ENCODE measurements around the gene EML4. TPM values are rescaled to one million over a fixed set of nuclear protein-coding genes. Genes with fewer than 3 reads are reported as not detected.
"Not testable (repeated sequence)": the region's sequence is repeated elsewhere in the genome, so short reads cannot be mapped to it uniquely, and the experiment has no call there.

The EML4 gene
- total RNA-seq, 1 experiment from 2014 or later: 61.1 TPM

- DNase-seq: peak; percentile 43
- no peaks in the 10 kb centered on the region for H3K27me3 ChIP-seq (ENCODE audit: control insufficient read depth, insufficient read depth, low read length)
- H3K36me3 ChIP-seq (replicated peaks; ENCODE audit: control insufficient read depth, insufficient read depth, low read length): no peaks in the 10 kb centered on the region
- no peak overlapping the region for H3K4me3 ChIP-seq (ENCODE audit: insufficient read depth, low read depth, low read length)
Measured at GRCh38 chr2:42153944-42154581, 15.1 kb upstream of the EML4 start.

DNA sequence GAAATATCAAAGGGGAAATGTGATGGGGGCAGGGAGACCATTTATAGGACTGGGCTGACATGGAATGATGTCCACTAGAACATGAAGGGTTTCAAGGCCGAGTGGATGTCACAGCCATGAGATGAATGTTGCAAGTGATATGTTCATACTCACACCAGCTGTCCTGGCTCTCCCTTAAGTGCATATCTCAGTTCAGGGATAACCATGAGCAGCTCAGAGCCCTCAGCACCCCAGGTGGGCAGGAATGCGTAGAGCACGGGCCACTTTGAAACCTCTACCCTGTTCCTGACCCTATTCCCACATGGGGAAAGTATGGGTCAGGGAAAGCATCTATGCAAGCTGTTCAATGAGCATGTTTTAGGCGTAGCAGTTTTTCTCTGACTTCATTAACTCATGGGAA is 12.4 kb upstream of the EML4 start:
- no peaks in the 10 kb centered on the region for H3K36me3 ChIP-seq (replicated peaks; ENCODE audit: control insufficient read depth, insufficient read depth, low read length)
- DNase-seq: peak; percentile 56
- no peaks in the 10 kb centered on the region for H3K27me3 ChIP-seq (ENCODE audit: control insufficient read depth, insufficient read depth, low read length)
- no peak overlapping the region for H3K4me3 ChIP-seq (ENCODE audit: insufficient read depth, low read depth, low read length)

DNA sequence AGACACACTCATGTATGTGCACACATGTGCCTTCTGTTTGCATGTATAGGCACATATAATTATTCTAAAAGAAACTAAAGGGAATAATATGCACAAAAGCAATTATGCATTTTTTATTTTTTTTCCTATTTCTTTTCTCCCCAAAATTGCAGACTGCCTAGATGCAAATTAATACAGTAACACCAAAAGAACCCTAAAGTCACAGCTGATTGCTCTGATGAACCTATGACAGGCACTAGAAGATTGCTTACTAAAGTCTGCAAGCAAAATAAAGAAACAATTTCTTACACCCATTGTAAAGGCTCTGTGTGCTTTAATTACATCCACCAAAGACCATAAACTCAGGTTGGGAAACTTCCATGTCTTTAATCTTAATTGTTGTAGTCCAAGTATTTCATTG is 7.7 kb upstream of the EML4 start:
- DNase-seq: no peak
- H3K27me3 ChIP-seq (ENCODE audit: control insufficient read depth, insufficient read depth, low read length): no peaks in the 10 kb centered on the region; the same call in 1 of the 2 replicates
- H3K36me3 ChIP-seq (replicated peaks; ENCODE audit: control insufficient read depth, insufficient read depth, low read length): no peaks in the 10 kb centered on the region
- H3K4me3 ChIP-seq (ENCODE audit: insufficient read depth, low read depth, low read length): no peak overlapping the region

DNA sequence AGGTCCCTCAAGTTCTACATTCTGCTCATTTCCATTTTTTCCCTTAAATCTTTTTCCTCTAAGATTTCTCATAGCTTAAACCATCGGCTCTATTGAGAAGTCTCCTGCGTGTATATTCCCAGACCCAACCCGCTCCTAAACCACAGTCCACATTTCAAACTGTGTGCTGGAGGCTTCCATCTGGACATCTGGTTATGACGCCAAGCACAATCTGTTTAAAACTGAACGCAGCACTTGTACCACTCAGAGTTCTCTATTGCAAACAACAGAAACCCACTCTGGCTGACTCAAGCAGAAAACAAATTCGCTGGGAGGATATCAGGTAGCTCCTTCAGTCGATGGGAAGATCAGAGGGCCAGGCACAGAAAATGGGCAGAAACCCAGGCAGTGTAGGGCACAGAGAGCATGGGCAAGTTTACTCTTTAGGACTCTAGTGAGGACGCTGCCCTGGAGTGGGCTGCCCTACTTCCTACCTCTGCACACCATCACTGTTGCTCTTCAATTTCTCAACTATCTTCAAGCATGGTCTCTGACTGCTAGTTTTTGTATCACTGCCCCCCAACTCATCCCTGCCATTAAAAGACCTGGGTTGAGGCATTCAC is 5.6 kb upstream of the EML4 start:
- no peak overlapping the region for H3K4me3 ChIP-seq (ENCODE audit: insufficient read depth, low read depth, low read length)

DNA sequence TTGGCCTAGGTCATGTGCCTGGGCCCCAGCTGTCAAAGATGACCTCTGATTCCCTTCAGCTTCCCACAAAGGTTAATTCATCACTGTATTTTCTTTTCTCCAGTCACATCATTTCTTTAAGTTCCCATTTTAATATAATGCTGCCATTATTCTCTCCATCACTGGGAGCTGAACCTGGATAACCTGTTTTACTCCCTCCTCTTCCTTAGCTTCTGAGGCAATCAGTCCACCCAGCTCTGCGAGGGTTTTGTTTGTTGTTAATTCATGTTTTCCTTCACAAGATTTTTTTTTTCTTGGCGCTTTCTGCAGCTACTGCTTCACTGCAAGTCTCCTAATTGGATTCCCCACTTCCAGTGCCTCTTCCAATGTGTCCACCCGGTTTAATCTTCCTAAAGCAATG is 5.1 kb upstream of the EML4 start:
- H3K36me3 ChIP-seq (replicated peaks; ENCODE audit: control insufficient read depth, insufficient read depth, low read length): no peaks in the 10 kb centered on the region
- no peak for DNase-seq
- no peak overlapping the region for H3K4me3 ChIP-seq (ENCODE audit: insufficient read depth, low read depth, low read length)
- no peaks in the 10 kb centered on the region; the same call in 1 of the 2 replicates for H3K27me3 ChIP-seq (ENCODE audit: control insufficient read depth, insufficient read depth, low read length)

More for the DNA sequence above, 5.6 kb upstream of the EML4 start:
- Histone ChIP-seq H3K27me3 (ENCODE audit: control insufficient read depth, insufficient read depth, low read length) (no peaks in the 10 kb centered on the region; the same call in 1 of the 2 replicates), H3K36me3 (replicated peaks; ENCODE audit: control insufficient read depth, insufficient read depth, low read length) (no peaks in the 10 kb centered on the region)
- no peak for DNase-seq

DNA sequence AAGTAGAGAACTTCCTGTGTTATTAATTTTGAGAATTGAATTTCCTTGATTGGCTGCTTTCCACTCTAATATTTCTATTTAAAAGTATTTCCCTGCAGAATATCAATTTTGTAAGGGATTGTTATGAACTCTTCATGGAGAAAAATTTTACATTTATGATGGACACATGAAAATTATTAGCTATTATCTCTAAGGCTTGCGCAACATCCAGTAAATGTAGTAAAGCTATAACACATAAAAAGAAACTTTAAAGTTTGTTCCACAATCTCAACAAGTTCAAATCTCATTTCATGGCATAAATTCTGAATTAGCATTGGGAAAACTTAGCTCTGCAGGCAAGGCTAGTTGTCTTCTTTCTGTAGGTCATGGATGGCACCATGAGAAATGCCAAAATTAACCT is 4.2 kb upstream of the EML4 start:
- Histone ChIP-seq H3K36me3 (replicated peaks; ENCODE audit: control insufficient read depth, insufficient read depth, low read length) (no peaks in the 10 kb centered on the region), H3K27me3 (ENCODE audit: control insufficient read depth, insufficient read depth, low read length) (no peaks in the 10 kb centered on the region; the same call in 1 of the 2 replicates), H3K4me3 (ENCODE audit: insufficient read depth, low read depth, low read length) (no peak overlapping the region)
- no peak for DNase-seq

DNA sequence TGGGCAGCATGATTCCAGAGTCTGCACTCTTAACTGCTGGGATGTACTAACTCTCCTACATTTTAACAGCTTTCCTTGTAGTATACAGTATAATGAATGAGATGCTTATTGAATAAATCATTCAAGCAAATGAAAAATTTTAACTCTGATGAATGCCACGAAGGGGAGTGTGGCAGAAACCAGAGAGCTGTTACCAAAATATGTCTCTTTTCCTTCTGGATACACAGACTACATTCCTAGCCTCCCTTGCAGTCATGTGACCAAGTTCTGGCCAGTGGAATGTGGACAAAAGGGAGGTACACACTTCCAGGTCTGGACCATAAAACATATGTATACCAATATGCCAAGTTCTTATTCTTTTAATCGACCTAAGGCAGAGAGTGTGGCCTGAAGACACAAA is 1.7 kb upstream of the EML4 start:
- Histone ChIP-seq H3K27me3 (ENCODE audit: control insufficient read depth, insufficient read depth, low read length) (no peaks in the 10 kb centered on the region; the same call in 1 of the 2 replicates), H3K36me3 (replicated peaks; ENCODE audit: control insufficient read depth, insufficient read depth, low read length) (no peaks in the 10 kb centered on the region), H3K4me3 (ENCODE audit: insufficient read depth, low read depth, low read length) (no peak overlapping the region)
- DNase-seq: no peak

DNA sequence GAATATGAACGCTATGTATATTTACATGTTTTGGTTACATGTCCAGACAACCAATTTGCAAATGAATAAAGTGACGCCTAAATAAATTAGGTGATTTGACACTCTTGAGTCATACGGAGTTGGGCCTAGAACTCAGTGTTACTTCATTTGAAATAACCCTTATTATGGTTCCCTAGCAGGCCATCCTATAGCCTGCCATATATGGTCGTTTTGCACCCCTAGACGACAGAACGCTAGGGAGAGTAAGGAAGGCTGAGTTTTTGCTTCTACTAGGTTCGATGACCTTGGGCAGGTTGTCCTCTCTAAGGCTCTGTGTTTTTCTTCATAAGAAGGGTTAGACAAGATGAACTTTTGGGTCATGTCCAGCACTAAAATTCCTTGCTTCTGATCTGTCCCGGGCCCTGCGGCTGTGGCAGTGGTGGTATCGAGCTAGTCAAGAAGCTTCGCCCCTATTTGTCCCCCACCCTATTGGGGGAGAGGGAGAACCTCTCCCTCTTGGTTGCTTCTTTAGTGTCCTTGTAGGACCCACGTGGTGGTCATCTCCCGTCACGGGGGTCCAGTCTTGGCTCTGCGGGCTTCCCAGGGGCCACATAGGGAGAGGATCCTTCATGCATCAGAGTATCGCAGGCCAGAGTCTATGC is 574 bp upstream of the EML4 start:
- Histone ChIP-seq H3K27me3 (ENCODE audit: control insufficient read depth, insufficient read depth, low read length) (no peaks in the 10 kb centered on the region; the same call in 1 of the 2 replicates), H3K4me3 (ENCODE audit: insufficient read depth, low read depth, low read length) (no peak overlapping the region), H3K36me3 (replicated peaks; ENCODE audit: control insufficient read depth, insufficient read depth, low read length) (no peaks in the 10 kb centered on the region)
- no peak for DNase-seq

DNA sequence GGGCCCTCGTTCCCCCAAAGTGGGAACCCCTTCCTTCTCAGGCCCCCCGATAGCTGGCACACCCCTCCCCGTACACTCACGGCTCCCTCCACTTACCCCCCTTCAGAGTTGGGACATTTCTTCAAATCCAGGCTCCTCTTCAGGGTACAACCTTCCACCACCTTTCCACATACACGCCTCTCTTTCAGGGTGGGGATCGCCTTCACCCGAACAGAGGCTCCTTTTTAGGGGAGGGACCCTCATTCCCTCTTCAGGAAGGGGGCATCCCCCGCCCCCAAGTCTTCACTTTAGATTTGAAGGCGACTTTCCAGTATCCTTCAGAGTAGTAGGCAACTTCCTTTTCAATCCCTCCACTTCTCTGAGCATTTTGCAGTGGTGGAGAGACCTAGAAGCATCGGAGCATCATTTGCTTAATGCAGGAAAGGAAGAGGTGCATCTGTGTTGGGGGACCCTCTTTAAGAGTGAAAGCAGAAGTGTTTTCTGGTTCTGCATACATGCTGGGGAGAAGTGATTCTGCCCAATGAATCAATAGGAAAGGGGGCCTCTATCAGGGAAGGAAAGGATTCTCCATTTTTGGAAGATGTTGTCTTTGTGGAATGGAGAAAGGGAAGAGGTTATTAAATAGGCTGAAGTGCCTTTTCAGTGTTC is 845 bp downstream of the EML4 start:
- Histone ChIP-seq H3K36me3 (replicated peaks; ENCODE audit: control insufficient read depth, insufficient read depth, low read length) (no peaks in the 10 kb centered on the region), H3K27me3 (ENCODE audit: control insufficient read depth, insufficient read depth, low read length) (no peaks in the 10 kb centered on the region; the same call in 1 of the 2 replicates), H3K4me3 (ENCODE audit: insufficient read depth, low read depth, low read length) (peak overlapping the region; percentile 98)
- DNase-seq: no peak

- no peak for DNase-seq
- Histone ChIP-seq H3K36me3 (replicated peaks; ENCODE audit: control insufficient read depth, insufficient read depth, low read length) (no peaks in the 10 kb centered on the region), H3K27me3 (ENCODE audit: control insufficient read depth, insufficient read depth, low read length) (no peaks in the 10 kb centered on the region), H3K4me3 (ENCODE audit: insufficient read depth, low read depth, low read length) (peak overlapping the region; percentile 98; the same call in 1 of the 2 replicates)
Measured at GRCh38 chr2:42170619-42171395, 1.7 kb downstream of the EML4 start.

- Histone ChIP-seq H3K27me3 (ENCODE audit: control insufficient read depth, insufficient read depth, low read length) (no peaks in the 10 kb centered on the region), H3K36me3 (replicated peaks; ENCODE audit: control insufficient read depth, insufficient read depth, low read length) (no peaks in the 10 kb centered on the region), H3K4me3 (ENCODE audit: insufficient read depth, low read depth, low read length) (no peak overlapping the region)
- DNase-seq: peak; percentile 43
Measured at GRCh38 chr2:42171396-42171980, 2.3 kb downstream of the EML4 start.

DNA sequence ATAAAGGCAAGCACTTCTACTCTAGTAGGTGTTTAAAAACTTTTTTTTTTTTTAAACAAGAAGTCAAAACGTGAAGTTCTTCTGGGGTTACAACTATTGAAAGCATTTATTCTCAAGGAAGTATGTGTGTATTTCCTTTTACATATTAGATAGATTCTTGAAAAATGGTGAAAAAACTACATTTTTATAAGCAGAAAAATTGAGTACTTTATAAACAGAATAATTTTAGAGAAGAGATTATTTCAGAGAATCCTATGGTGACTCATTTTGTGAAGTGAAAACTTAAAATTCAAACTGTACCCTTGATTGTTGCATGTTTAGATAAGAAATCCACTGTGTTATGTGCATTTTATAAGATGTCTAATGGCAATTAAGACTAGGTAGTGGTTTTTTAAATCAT is 2.9 kb downstream of the EML4 start:
- Histone ChIP-seq H3K4me3 (ENCODE audit: insufficient read depth, low read depth, low read length) (no peak overlapping the region), H3K27me3 (ENCODE audit: control insufficient read depth, insufficient read depth, low read length) (no peaks in the 10 kb centered on the region), H3K36me3 (replicated peaks; ENCODE audit: control insufficient read depth, insufficient read depth, low read length) (no peaks in the 10 kb centered on the region)
- DNase-seq: no peak

DNA sequence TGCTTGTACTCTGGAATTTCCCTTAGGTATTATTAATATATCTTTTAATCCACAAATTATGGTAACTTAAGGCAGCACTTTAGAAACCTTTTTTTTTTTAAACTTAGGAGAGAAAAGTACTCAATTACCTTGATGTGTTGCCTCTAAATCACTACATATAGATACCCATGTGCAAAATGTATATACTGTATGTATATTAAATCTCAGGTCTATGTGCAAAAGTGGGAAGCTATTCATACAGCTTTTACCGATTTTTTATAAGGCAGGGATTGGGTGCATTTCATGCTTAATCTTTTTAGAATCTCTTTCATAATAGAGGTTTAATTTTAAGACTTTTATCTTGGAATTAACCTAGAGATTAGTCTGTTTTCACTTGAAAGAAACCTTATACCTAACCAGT is 3.4 kb downstream of the EML4 start:
- no peaks in the 10 kb centered on the region for H3K36me3 ChIP-seq (replicated peaks; ENCODE audit: control insufficient read depth, insufficient read depth, low read length)
- no peak for DNase-seq
- no peaks in the 10 kb centered on the region for H3K27me3 ChIP-seq (ENCODE audit: control insufficient read depth, insufficient read depth, low read length)
- H3K4me3 ChIP-seq (ENCODE audit: insufficient read depth, low read depth, low read length): no peak overlapping the region

- not testable (repeated sequence) for H3K36me3 ChIP-seq (replicated peaks; ENCODE audit: control insufficient read depth, insufficient read depth, low read length); H3K4me3 ChIP-seq (ENCODE audit: insufficient read depth, low read depth, low read length); DNase-seq; H3K27me3 ChIP-seq (ENCODE audit: control insufficient read depth, insufficient read depth, low read length)
Measured at GRCh38 chr2:42173467-42173866, 4.3 kb downstream of the EML4 start.
